Stimulated activated CD4-positive, alpha-beta T cell treated with anti-CD3 and anti-CD28 coated beads, Interleukin-4, amount 100 ng/mL, for 4 hours (primary cell): Measurements from ENCODE around the gene FAM228B.
"Not testable (repeated sequence)": the region's sequence is repeated elsewhere in the genome, so short reads cannot be mapped to it uniquely, and the experiment has no call there.

Experiments used
- DNase-seq, 2 experiments: peaks; one replicate each; pipeline ENCODE4 v3.0.0-alpha.2; 2020

FAM228B gene

DNA sequence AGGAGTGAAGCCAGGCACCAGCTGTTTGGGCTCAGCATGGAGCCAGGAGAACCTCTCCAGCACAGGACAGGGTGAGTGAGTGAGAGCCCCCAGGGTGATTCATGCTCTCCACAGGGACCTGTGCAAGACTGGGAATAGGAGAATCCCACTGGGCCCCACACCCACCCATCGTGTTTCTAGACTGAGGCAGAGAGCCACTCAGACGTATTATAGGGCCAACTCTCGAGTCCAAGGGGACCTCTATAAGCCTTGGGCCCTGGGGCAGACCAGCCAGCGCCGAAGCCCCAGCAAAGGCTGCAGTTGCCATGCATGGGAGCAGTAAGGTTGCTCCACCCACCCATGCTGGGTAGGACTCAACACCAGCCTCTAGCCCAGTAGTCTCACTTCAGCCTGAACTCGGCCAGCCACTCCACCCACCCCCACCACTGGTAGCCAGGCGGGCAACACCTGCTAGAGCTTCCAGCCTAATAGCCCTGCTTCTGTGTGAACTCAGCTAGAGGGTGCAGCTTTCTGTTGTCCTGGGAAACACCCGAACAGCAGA, 19.1 kb upstream of the FAM228B start:
- DNase-seq = no peak

DNA sequence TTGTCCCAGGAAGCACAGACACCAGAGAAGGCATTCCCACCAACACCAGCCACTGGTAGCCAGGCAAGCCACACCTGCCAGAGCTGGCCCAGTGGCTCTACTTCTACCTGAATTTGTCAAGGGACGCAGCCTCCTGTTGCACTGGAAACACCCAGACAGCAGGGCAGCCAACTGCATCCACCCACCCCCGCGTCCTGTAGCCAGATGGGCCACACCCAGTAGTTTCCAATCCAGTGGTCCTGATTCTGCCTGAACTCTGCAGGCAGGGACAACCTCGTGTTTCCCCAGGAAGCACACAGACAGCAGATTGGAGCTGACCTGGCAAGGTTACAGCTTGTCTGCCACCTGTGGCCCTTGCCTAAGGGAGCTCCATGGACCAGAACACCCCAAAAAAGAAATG, 18.4 kb upstream of the FAM228B start:
- DNase-seq = no peak

DNA sequence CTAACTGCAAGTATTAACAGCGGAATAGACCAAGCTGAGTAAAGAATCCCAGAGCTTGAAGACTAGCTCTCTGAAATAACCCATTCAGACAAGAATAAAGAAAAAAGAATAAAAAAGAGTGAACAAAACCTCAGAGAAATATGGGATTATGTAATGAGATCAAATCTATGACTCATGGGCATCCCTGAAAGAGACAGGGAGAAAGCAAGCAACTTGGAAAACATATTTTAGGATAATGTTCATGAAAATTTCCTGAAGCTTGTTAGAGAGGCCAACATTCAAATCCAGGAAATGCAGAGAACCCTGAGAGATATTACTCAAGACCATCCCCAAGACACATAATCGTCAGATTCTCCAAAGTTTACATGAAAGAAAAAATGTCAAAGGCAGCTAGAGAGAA, 17.5 kb upstream of the FAM228B start:
- no peak for DNase-seq

- no peak for DNase-seq
These were observed 16.5 kb upstream of the FAM228B start for GRCh38 chr2:24106786-24107185.

- no peak for DNase-seq
These were observed 15.9 kb upstream of the FAM228B start for GRCh38 chr2:24107336-24107735.

DNA sequence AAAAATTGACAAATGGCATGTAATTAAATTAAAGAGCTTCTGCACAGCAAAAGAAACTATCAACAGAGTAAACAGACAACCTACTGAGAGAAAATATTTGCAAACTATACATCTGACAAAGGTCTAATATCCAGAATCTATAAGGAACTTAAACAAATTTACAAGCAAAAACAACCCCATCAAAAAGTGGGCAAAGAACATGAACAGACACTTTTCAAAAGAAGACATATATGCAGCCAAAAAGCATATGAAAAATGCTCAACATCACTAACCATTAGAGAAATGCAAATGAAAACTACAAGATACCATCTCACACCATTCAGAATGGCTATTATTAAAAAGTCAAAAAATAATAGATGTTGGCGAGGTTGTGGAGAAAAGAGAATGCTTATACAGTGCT, 13.8 kb upstream of the FAM228B start:
- DNase-seq = not testable (repeated sequence)

DNA sequence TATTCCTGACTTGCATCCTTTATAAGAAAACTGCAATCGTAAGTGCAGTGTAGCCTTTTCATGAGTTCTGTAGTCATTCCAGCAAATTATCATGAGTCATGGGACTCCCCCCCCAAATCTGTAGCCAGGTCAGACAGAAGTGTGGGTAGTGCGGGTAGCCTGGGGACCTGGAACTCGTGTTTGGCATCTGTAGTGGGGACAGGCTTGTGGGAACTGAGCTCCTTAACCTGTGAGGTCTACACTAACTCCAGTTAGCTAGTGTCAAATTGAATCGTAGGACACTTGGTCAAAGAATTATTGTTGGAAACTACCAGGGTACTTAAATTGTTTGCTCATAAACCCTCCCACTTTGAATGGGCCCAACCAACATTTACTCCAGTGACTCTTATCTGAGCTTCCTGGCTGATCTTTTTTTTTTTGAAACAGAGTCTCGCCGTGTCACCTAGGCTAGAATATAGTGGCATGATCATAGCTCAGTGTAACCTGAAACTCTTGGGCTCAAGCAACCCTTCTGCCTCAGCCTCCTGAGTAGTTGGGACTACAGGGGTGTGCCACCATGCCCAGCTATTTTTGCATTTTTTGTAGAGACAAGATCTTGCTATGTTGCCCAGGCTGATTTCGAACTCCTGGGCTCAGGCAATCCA, 12.5 kb upstream of the FAM228B start:
- no peak for DNase-seq

GRCh38 chr2:24111407-24111901, 11.8 kb upstream of the FAM228B start:
- no peak for DNase-seq

DNA sequence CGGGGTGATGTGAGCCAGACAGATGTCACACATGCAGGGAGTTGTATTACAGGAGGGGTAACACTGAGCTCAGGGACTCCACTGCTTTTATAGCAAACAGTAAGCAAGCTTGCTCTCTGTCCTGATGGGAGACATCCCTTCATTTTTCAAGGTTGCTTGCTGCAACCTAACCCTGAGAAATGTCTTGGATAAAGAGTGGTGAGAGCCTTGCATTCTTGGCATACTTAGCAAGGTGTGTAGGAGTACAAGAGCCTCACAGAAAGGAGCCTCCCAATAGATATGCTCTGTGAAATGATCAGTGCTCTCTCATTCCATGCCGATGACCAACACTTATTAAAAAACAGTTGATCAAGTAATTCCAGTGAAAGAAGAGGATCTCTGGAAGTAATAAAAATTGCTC, 8.2 kb upstream of the FAM228B start:
- DNase-seq = no peak

DNA sequence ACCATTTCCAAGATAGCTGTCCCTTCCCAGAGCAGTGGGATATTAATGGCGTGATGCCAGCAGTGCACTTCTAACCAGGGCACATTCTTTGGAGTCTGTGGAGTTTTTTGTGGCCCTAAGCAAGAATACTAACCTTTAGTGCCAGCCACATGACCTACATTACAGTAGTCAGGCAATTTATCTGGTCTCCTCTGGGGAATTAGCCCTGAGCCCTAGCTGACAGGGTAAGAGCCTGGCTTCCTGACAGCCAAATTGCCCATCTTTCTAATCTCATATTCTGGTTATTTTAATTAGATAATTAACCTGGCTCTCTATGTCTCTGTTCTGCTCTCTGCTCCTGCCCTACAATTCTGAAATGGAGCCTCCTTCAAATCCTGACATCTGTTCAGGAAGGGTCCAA, 5.4 kb upstream of the FAM228B start:
- DNase-seq = no peak

GRCh38 chr2:24121066-24121465, 2.2 kb upstream of the FAM228B start:
- DNase-seq = no peak

DNA sequence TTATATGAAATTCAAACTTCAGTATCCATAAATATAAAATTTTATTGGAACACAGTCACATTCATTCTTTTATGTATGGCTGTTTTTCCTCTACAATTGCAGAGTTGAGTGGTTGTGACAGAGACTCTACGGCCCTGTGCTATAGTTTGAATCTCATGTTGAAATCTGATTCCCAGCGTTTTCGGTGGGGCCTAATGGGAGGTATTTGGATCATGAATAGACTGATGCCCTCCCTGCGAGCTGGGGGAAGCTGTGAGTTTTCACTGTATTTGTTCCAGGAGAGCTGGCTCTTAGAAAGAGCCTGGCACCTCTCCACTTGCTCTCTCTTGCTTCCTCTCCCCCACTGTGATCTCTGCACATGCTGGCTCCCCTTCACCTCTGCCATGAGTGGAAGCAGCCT, 1.8 kb upstream of the FAM228B start:
- DNase-seq = no peak

- DNase-seq = no peak
These were observed 689 bp upstream of the FAM228B start for GRCh38 chr2:24122366-24123194.

DNA sequence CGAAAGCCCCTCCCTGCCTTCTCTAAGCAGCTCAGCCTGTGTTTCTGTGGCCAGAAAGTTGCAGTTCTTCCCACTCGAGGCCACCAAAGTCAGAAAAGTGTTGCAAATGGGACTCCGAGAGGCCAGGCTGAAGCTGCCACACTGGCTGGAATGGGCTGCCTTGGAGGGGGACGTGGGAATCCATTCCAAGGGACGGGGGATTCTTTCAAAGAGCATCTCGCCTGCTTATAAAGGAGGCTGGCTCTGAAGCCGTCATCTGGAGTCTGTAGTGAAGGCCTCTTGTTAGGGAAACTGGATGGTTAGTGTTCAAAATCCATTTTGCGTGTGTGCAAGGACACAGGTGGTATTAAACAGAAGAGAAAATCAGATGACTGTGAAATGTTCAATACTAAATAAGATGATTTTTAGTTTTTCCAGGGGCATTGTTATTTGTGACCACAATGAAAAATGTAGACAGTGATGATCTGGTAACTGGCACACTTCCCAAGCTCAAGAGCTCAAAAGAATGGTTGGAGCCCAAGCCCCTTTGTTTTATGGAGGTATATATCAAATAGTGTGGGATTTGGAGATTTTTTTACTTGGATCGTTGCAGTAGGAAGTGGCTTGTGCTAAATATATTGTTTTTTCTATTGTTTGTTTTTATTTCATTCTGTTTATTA, 782 bp downstream of the FAM228B start:
- DNase-seq = no peak

GRCh38 chr2:24125956-24126355, 2.7 kb downstream of the FAM228B start:
- no peak for DNase-seq

DNA sequence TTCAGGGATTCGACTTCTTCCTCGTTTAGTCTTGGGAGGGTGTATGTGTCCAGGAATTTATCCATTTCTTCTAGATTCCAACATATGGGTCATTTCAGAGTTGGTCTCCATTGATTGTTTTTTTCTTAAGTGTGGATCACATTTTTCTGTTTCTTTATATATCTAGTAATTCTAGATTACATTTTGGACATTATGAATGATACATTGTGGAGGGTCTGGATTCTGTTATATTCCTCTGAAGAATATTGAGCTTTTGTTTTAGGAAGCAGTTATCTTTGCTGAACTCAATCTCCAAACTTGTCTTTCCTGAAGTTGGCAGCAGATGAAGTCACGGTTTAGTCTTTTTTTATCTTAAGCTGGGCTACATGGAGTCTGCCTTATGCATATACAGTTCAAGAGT, 9.3 kb downstream of the FAM228B start:
- no peak for DNase-seq

- DNase-seq = not testable (repeated sequence)
These were observed 17.0 kb downstream of the FAM228B start for GRCh38 chr2:24140305-24140704.

GRCh38 chr2:24147364-24147763, 24.1 kb downstream of the FAM228B start:
- DNase-seq = no peak

- no peak for DNase-seq
These were observed 29.3 kb downstream of the FAM228B start for GRCh38 chr2:24152413-24153197.

- no peak for DNase-seq
These were observed 30.2 kb downstream of the FAM228B start for GRCh38 chr2:24153478-24153877.

DNA sequence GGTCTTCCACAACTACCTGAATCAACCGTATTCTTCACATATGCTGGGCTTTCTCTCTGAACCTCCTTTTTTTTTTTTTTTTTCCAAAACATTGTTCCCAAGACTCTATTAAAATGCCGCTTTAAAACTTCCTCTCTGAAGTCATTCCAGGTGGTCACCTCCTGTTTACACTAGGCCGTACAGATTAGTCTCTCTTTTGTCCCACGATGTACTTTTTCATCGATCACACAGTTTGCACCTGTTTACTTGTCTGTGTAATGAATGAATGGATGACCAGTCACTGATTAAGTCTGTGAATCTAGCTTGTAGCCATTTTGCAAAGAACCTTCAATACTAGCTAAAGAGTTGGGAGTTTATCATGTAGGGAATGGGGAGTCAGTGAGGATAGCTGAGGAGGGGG, 34.9 kb downstream of the FAM228B start:
- no peak for DNase-seq

GRCh38 chr2:24159708-24160107, 36.4 kb downstream of the FAM228B start:
- DNase-seq = no peak

DNA sequence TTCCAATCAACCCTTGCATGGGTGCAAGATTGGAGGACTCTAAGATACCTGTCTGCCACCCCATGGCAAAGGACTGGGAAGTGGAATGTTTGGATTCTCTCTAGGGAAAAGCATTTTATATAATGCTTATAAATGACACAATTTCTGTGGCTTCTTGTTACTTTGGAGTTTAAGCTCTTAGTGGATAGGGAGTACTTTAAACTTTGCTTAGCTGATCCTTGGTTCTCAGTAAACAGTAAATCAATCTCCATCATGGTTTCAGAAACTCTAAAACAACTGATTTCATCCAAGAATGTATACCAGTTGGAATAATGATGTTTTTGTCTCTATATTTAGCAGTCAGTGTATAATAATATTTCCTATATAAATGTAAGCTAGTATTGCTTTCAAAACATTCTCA, 37.5 kb downstream of the FAM228B start:
- DNase-seq = no peak
